Measurements from ENCODE around the gene USP48.

DNA sequence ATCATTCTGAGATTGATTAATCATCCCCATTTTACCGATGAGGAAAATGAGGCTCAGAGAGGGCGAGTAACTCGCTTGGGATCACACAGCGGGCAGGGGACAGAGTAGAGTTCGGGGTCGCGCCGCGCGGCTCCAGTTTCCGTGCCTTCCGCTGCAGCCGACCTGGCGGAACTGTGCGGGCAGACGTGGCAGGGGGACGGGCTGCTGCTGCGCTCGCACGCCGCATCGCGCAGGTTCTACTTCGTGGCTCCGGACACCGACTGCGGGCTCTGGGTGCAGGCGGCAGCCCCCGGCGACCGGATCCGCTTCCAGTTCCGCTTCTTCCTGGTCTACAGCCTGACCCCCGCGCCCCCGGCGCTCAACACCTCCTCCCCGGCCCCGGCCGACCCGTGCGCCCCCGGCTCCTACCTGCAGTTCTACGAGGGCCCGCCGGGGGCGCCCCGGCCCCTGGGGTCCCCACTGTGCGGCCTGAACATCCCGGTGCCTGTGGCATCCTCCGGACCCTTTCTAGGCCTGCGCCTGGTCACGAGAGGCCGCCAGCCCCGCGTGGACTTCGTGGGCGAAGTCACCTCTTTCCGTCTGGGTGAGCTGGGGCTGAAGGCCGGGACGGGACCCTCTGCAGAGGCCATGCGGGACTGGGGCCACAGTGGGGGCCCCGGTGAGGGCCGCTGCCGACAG lies 31.4 kb upstream of the USP48 start:
- no peak for TF ChIP-seq FOXA1 (IDR thresholded peaks at IDR 0.05)
- TF ChIP-seq FOXA1 (CRISPR knock-in tag; IDR thresholded peaks at IDR 0.05) = no peak
- TF ChIP-seq, protein P1, sequence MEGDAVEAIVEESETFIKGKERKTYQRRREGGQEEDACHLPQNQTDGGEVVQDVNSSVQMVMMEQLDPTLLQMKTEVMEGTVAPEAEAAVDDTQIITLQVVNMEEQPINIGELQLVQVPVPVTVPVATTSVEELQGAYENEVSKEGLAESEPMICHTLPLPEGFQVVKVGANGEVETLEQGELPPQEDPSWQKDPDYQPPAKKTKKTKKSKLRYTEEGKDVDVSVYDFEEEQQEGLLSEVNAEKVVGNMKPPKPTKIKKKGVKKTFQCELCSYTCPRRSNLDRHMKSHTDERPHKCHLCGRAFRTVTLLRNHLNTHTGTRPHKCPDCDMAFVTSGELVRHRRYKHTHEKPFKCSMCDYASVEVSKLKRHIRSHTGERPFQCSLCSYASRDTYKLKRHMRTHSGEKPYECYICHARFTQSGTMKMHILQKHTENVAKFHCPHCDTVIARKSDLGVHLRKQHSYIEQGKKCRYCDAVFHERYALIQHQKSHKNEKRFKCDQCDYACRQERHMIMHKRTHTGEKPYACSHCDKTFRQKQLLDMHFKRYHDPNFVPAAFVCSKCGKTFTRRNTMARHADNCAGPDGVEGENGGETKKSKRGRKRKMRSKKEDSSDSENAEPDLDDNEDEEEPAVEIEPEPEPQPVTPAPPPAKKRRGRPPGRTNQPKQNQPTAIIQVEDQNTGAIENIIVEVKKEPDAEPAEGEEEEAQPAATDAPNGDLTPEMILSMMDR (CRISPR knock-in tag; IDR thresholded peaks at IDR 0.05) = no peak; the same call in 1 of the 2 replicates
